Testis (tissue), 3 donors: ENCODE results near the gene VPS25. TPM values are rescaled to one million over a fixed set of nuclear protein-coding genes. Genes with fewer than 3 reads are reported as not detected.

ENCODE experiments used
- DNase-seq: peaks from one replicate; pipeline ENCODE4 v3.0.0-alpha.2; 2019
- H3K27ac ChIP-seq, 2 donors: fragments of 200-600 bp; sonication (generic); one replicate each; pipeline ENCODE4 v1.5.1; 2019
- H3K27me3 ChIP-seq: fragments of 200-600 bp; sonication (generic); one replicate; pipeline ENCODE4 v1.5.1; 2019
- H3K36me3 ChIP-seq: fragments of 200-600 bp; sonication (generic); one replicate; pipeline ENCODE4 v1.5.1; 2017; ENCODE audit warnings: low read depth; ENCODE audit errors: missing control alignments
- H3K4me1 ChIP-seq: fragments of 200-600 bp; sonication (generic); one replicate; pipeline ENCODE4 v1.5.1; 2019
- H3K4me3 ChIP-seq, 2 donors: fragments of 200-600 bp; sonication (generic); one replicate each; pipeline ENCODE4 v1.5.1; 2017 to 2019
- H3K9me3 ChIP-seq: fragments of 200-600 bp; sonication (generic); one replicate; pipeline ENCODE4 v1.5.1; 2017
- CTCF ChIP-seq, 3 experiments: fragments of 450-650 bp in 2 of 3; fragments of 200-600 bp in 1 of 3; sonication (generic) in 1 of 3; IDR thresholded peaks; one replicate each; pipeline ENCODE4 v1.5.1; 2016 to 2019; ENCODE audit warnings: antibody characterized with exemption in 3 of 3, mild to moderate bottlenecking in 2 of 3, moderate library complexity in 1 of 3
- POLR2A ChIP-seq: fragments of 450-650 bp; IDR thresholded peaks from one replicate; pipeline ENCODE4 v1.6.1; 2017; ENCODE audit warnings: antibody characterized with exemption, mild to moderate bottlenecking, moderate library complexity
- WGBS, 2 donors: methylation state at CpG; one replicate each; pipeline ENCODE4 v1.1.5; 2018; 5-methylcytosine and 5-hydroxymethylcytosine counted together
- intact Hi-C: fragments of 100-400 bp; cut with DNase I; formaldehyde crosslinking; loops from one replicate; pipeline ENCODE4 v1.15.1; 2023; ENCODE audit warnings: low total_unique reads
- polyA plus RNA-seq: library from polyadenylated mRNA; stranded (reverse); fragments of 350-450 nt; fragmentation: Illumina TruSeq; extraction: RNeasy Lipid Tissue Mini Kit (QIAGEN cat#74804); gene quantifications from one replicate; pipeline ENCODE4 v1.2.3, GENCODE V29; 2014; ENCODE audit warnings: low read depth, low replicate concordance; ENCODE audit not compliant: insufficient read depth
- total RNA-seq, 2 donors: library from RNA; depleted of rRNA; stranded (reverse); fragments of >200 nt; gene quantifications; one replicate each; pipeline ENCODE4 v1.2.3, GENCODE V29; 2016

The VPS25 gene
- total and polyA plus RNA-seq, 3 donors from 2014 or later = 48.3 to 64.1 (median 51.8) TPM

DNA sequence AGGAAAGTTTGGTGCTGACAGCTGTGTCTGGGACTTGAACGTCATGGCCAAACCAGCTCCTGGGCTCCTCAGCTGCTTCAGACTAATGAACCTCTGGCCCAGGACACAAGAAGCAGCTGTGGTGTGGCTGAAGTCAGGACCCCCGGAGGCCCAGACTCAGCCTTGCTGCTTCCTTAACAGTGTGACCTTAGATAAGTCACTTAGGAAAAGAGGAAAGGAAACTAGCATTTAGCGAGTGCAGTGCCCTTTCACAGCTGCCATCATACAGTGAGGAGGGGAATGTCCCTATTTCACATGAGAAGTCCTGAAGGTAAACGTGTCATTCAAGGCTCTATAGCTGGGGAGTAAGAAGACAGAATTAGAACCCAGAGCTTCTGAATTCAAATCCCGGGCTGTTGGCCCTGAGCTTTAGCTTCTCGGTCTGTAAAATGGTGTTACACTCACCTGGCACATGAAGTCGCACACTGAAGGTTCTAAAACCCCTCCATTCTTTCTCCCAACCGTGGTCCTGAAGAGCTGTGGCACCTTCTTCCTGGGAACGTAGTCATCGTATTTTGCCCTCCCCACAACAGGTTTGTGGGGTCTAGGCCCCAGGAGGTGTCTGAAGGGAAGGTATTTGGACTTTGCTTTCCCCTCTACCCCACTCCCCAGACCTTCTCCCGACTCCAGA is 13.1 kb upstream of the VPS25 start:
- TF ChIP-seq POLR2A = no peak
- TF ChIP-seq CTCF (IDR thresholded peaks at IDR 0.05) = no peak

GRCh38 chr17:42760652-42761581 is 12.3 kb upstream of the VPS25 start, which contains the start of gene RAMP2:
Gene RAMP2 (plus strand): TSS chr17:42761227. CDS start chr17:42761262, 35 bp downstream.
- no peak for TF ChIP-seq CTCF (IDR thresholded peaks at IDR 0.05)
- TF ChIP-seq POLR2A = no peak
- H3K27me3 ChIP-seq = no peaks in the 10 kb centered on the region
- WGBS, 2 donors = 3 to 11% methylated on average over 9 to 49 of the region's 92 CpGs
- H3K4me3 ChIP-seq = peak within 1 kb of the TSS; percentile 56 to 61
- intact Hi-C loops = loop anchor here (5.0 kb wide), 1 partner anchor 39 kb away; no protein-coding TSS in a partner anchor
- H3K4me1 ChIP-seq = peaks cover 7% of the 10 kb centered on the region
- no peaks in the 10 kb centered on the region for H3K36me3 ChIP-seq
- no peaks in the 10 kb centered on the region for H3K9me3 ChIP-seq
- peak within 1 kb of the TSS; percentile 68 to 69 for H3K27ac ChIP-seq
- no peak for DNase-seq

More for the DNA sequence above, 13.1 kb upstream of the VPS25 start:
- intact Hi-C loops = loop anchor here (5.0 kb wide), 1 partner anchor 38 kb away; no protein-coding TSS in a partner anchor
- WGBS, 2 donors = 32 to 50% methylated on average over 11 of the region's 11 CpGs
- no peaks in the 10 kb centered on the region for H3K9me3 ChIP-seq
- no peaks in the 10 kb centered on the region for H3K27me3 ChIP-seq
- H3K4me1 ChIP-seq = peaks cover 7% of the 10 kb centered on the region
- H3K36me3 ChIP-seq = no peaks in the 10 kb centered on the region
- peak overlapping the region; percentile 56 to 61 for H3K4me3 ChIP-seq
- H3K27ac ChIP-seq = peak overlapping the region in 1 of 2 donors; percentile 69
- no peak for DNase-seq

- TF ChIP-seq CTCF (IDR thresholded peaks at IDR 0.05) (no peak), POLR2A (no peak)
- Histone ChIP-seq H3K4me3 (peak overlapping the region; percentile 56 to 61), H3K4me1 (peaks cover 7% of the 10 kb centered on the region), H3K9me3 (no peaks in the 10 kb centered on the region), H3K27me3 (no peaks in the 10 kb centered on the region), H3K27ac (peak overlapping the region; percentile 68 to 69), H3K36me3 (no peaks in the 10 kb centered on the region)
- WGBS, 2 donors = 29 to 35% methylated on average over 12 of the region's 12 CpGs
- intact Hi-C loops = loop anchor here (5.0 kb wide), 1 partner anchor 39 kb away; no protein-coding TSS in a partner anchor
- DNase-seq = no peak
Measured at GRCh38 chr17:42761638-42762037, 11.6 kb upstream of the VPS25 start.

DNA sequence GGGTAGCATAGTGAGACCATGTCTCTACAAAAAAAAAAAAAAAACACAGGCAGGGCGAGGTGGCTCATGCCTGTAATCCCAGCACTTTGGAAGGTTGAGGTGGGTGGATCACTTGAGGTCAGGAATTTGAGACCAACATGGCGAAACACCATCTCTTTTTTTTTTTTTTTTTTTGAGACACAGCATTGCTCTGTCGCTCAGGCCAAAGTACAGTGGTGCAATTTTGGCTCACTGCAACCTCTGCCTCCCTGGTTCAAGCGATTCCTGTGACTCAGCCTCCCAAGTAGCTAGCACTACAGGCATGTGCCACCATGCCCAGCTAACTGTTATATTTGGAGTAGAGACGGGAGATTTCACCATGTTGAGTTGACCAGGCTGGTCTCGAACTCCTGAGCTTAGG is 7.1 kb upstream of the VPS25 start:
- H3K9me3 ChIP-seq = no peaks in the 10 kb centered on the region
- H3K27me3 ChIP-seq = no peaks in the 10 kb centered on the region
- TF ChIP-seq CTCF (IDR thresholded peaks at IDR 0.05) = no peak
- TF ChIP-seq POLR2A = no peak
- H3K36me3 ChIP-seq = no peaks in the 10 kb centered on the region
- no peak overlapping the region for H3K27ac ChIP-seq
- H3K4me1 ChIP-seq = peaks cover 7% of the 10 kb centered on the region
- no peak overlapping the region for H3K4me3 ChIP-seq
- WGBS, 2 donors = 87 to 92% methylated on average over 6 of the region's 6 CpGs
- no peak for DNase-seq
- intact Hi-C loops = no loop called here
